ENCODE data around the gene AASS. TPM values are rescaled to one million over a fixed set of nuclear protein-coding genes. Genes with fewer than 3 reads are reported as not detected.
A peak's percentile ranks its signal among the peaks of the same experiment; 100 is the strongest.

AASS gene
- total and polyA plus RNA-seq, 2 experiments from 2014 or later = 368 to 789 TPM

DNA sequence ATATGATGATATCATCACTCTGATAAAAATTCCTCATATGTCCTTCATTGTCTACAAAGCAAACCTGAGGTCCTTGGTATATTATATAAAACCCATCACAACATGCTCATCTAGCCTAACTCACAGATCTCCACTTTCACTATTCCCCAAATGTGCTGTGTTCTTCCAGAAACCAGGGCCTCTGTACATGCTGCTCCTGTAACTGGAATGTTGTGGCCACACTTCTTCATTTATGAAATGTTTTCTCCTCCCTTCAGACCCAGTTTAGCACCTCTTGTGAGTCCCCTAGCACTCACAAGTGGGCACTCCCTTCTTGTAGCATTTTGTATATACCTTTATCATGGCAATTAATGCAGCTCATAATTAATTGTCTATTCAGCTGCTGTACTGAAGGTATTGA, 61.9 kb downstream of the AASS start (continued):
- TF ChIP-seq ZNF331 (CRISPR knock-in tag; IDR thresholded peaks at IDR 0.05; ENCODE audit: low read depth) = no peak
- no peak for TF ChIP-seq ZNF114 (CRISPR knock-in tag; IDR thresholded peaks at IDR 0.05)

DNA sequence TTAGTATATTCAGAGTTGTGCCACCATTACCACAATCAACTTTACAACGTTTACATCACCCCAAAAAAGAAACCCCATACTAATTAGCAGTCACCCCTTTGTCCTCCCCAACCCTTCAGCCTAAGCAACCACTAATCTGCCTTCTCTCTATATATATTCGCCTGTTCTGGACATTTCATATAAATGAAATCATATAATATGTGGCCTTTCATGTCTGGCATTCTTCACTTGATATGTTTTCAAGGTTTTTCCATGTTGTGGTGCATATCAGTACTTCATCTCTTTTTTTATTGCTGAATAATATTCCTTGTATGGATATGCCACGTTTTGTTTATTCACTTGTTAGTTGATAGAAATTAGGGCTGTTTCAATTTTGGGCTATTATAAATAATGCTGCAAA, 70.4 kb downstream of the AASS start:
- H3K36me3 ChIP-seq (ENCODE audit: insufficient read depth) = peaks cover 36% of the 10 kb centered on the region; the same call in 1 of the 2 replicates
- no peaks in the 10 kb centered on the region for H3K9me2 ChIP-seq (ENCODE audit: insufficient read depth)
- H3K9me3 Mint-ChIP-seq = peaks cover 3% of the 10 kb centered on the region; the same call in 1 of the 3 replicates
- H3K4me2 ChIP-seq = no peak overlapping the region
- no peaks in the 10 kb centered on the region for H3K79me2 ChIP-seq (replicated peaks; ENCODE audit: insufficient read depth)
- H3K4me3 Mint-ChIP-seq = no peak overlapping the region
- H3K27me3 Mint-ChIP-seq (ENCODE audit: insufficient read depth, low read depth, poor library complexity) = peaks cover 22% of the 10 kb centered on the region
- peaks cover 9% of the 10 kb centered on the region; the same call in 1 of the 2 replicates for H4K20me1 ChIP-seq (replicated peaks; ENCODE audit: insufficient read depth)
- no peak for DNase-seq (ENCODE audit: low spot score)
- no peak overlapping the region for H3K27ac Mint-ChIP-seq
- H3K4me1 Mint-ChIP-seq = peaks cover 28% of the 10 kb centered on the region
- H3K36me3 Mint-ChIP-seq (ENCODE audit: low read depth) = peaks cover 53% of the 10 kb centered on the region
- peaks cover 22% of the 10 kb centered on the region for H3K4me1 ChIP-seq (ENCODE audit: insufficient read depth)
- H3F3A ChIP-seq (replicated peaks; ENCODE audit: low read depth) = peaks cover 24% of the 10 kb centered on the region; the same call in 1 of the 2 replicates
- no peak overlapping the region for H3K27ac ChIP-seq (ENCODE audit: low read depth)
- H3K4me3 ChIP-seq = no peak overlapping the region
- H2AFZ ChIP-seq = no peak overlapping the region
- ATAC-seq = peak; percentile 5; the same call in 2 of the 3 replicates
- TF ChIP-seq, protein P1, sequence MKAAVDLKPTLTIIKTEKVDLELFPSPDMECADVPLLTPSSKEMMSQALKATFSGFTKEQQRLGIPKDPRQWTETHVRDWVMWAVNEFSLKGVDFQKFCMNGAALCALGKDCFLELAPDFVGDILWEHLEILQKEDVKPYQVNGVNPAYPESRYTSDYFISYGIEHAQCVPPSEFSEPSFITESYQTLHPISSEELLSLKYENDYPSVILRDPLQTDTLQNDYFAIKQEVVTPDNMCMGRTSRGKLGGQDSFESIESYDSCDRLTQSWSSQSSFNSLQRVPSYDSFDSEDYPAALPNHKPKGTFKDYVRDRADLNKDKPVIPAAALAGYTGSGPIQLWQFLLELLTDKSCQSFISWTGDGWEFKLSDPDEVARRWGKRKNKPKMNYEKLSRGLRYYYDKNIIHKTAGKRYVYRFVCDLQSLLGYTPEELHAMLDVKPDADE (IDR thresholded peaks at IDR 0.05) = no peak
- peak; percentile 72; the same call in 1 of the 2 replicates for TF ChIP-seq POLR2AphosphoS5 (IDR thresholded peaks at IDR 0.05; ENCODE audit: low read depth)
- TF ChIP-seq, protein P2, sequence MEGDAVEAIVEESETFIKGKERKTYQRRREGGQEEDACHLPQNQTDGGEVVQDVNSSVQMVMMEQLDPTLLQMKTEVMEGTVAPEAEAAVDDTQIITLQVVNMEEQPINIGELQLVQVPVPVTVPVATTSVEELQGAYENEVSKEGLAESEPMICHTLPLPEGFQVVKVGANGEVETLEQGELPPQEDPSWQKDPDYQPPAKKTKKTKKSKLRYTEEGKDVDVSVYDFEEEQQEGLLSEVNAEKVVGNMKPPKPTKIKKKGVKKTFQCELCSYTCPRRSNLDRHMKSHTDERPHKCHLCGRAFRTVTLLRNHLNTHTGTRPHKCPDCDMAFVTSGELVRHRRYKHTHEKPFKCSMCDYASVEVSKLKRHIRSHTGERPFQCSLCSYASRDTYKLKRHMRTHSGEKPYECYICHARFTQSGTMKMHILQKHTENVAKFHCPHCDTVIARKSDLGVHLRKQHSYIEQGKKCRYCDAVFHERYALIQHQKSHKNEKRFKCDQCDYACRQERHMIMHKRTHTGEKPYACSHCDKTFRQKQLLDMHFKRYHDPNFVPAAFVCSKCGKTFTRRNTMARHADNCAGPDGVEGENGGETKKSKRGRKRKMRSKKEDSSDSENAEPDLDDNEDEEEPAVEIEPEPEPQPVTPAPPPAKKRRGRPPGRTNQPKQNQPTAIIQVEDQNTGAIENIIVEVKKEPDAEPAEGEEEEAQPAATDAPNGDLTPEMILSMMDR (conservative IDR thresholded peaks at IDR 0.05; ENCODE audit: low read depth in 2 of 2) = no peak
- no peaks in the 10 kb centered on the region for H3K27me3 ChIP-seq (ENCODE audit: insufficient read depth)

DNA sequence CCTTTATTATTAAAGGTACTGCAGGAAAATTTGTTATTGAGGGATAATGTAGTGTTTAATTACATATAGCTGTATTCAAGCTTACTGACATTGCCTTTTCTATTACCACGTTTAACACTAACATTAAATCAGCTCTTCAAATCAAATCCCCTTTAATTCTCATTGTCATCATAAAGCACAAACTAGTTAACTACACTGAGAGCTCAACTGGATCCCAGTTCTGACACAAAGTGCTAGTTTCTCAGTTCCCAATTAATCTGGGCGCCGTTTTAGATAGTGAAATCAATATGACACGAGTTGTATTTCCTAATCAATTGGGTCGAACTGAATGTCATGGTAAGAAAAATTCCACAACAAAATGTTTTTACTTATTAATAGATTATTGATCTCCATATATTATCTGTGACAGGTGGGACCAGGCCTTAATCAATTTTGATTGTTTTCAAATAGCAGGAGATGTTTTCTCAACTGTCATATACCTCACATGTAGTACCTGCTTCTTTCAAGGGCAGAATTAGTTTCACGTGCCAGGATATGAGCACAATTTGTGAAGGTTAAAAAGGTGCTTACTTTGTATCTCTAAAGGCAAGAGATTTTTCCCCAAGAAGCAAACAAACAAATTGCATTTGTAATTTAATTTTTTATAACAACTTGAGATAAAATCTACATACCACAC, 71.0 kb downstream of the AASS start:
- Histone ChIP-seq H3K79me2 (replicated peaks; ENCODE audit: insufficient read depth) (no peaks in the 10 kb centered on the region), H3K9me2 (ENCODE audit: insufficient read depth) (no peaks in the 10 kb centered on the region), H3F3A (replicated peaks; ENCODE audit: low read depth) (peaks cover 22% of the 10 kb centered on the region; the same call in 1 of the 2 replicates), H4K20me1 (replicated peaks; ENCODE audit: insufficient read depth) (peaks cover 9% of the 10 kb centered on the region; the same call in 1 of the 2 replicates), H3K4me3 (no peak overlapping the region), H3K27ac (ENCODE audit: low read depth) (no peak overlapping the region), H3K36me3 (ENCODE audit: insufficient read depth) (peaks cover 32% of the 10 kb centered on the region; the same call in 1 of the 2 replicates), H2AFZ (no peak overlapping the region), H3K4me1 (ENCODE audit: insufficient read depth) (peaks cover 20% of the 10 kb centered on the region), H3K4me2 (no peak overlapping the region), H3K27me3 (ENCODE audit: insufficient read depth) (no peaks in the 10 kb centered on the region)
- ATAC-seq (peak; percentile 2), DNase-seq (ENCODE audit: low spot score) (no peak)
- TF ChIP-seq POLR2AphosphoS5 (IDR thresholded peaks at IDR 0.05; ENCODE audit: low read depth) (peak; percentile 4; the same call in 1 of the 2 replicates), STAT1 (IDR thresholded peaks at IDR 0.05; ENCODE audit: unreplicated experiment) (no peak), ZNF331 (CRISPR knock-in tag; IDR thresholded peaks at IDR 0.05; ENCODE audit: low read depth) (no peak)
- H3K4me3 Mint-ChIP-seq = no peak overlapping the region
- H3K36me3 Mint-ChIP-seq (ENCODE audit: low read depth) = peaks cover 47% of the 10 kb centered on the region
- peaks cover 25% of the 10 kb centered on the region for H3K4me1 Mint-ChIP-seq
- H3K27ac Mint-ChIP-seq = no peak overlapping the region
- peaks cover 3% of the 10 kb centered on the region; the same call in 1 of the 3 replicates for H3K9me3 Mint-ChIP-seq
- peaks cover 22% of the 10 kb centered on the region for H3K27me3 Mint-ChIP-seq (ENCODE audit: insufficient read depth, low read depth, poor library complexity)

All from GM23338 (cell line).